ENCODE results near the gene SUN1.
A peak's percentile ranks its signal among the peaks of the same experiment; 100 is the strongest.
"Not testable (repeated sequence)": the region's sequence is repeated elsewhere in the genome, so short reads cannot be mapped to it uniquely, and the experiment has no call there.

Gene SUN1

DNA sequence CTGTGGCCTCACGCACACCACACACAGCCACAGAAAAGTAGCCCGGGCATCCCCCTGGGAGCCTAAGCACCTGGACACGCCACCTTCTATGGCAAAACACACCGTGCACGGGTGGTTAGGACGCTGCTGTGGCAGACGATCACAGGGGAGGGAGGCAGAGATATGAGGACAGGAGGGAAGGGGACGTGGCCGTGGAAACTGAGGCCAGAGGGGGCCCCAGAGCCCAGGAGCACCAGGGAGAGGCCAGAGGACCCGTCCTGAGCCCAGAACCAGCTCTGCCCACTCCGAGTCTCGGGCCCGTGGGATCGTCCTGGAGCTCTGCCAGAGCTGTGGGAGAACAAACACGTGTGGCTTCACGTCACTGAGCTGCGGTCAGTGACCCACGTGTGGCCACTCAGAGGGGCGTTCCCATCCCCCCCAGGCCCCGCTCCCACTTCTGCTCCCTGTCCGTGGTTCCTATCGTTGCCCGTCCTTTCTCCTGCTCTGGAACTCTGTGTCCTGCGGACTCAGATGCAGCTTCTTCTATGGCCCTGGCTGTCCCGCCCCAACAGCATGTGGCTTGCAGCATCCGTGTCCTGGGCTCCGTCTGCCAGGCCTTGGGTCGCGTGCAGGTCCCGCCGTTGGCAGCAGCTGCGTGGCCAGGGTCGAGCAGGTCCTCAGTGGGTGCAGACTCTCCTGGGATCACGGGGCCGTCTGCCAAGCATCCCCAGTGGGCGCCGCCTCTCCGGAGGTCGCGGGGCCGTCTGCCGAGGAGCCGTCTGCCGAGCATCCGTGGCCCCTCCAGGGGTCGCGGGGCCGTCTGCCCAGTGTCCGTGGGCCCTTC, 75.1 kb downstream of the SUN1 start:
- peak in 1 of 2 donors; percentile 52 for DNase-seq
- Histone ChIP-seq H3K4me1 (peaks cover 0 to 17% (median 5%) of the 10 kb centered on the region in 4 donors), H3K4me3 (no peak overlapping the region), H3K9me3 (no peaks in the 10 kb centered on the region), H3K36me3 (no peaks in the 10 kb centered on the region), H3K27ac (no peak overlapping the region), H3K27me3 (peaks cover 0 to 13% of the 10 kb centered on the region in 2 donors)
- TF ChIP-seq, protein P1, sequence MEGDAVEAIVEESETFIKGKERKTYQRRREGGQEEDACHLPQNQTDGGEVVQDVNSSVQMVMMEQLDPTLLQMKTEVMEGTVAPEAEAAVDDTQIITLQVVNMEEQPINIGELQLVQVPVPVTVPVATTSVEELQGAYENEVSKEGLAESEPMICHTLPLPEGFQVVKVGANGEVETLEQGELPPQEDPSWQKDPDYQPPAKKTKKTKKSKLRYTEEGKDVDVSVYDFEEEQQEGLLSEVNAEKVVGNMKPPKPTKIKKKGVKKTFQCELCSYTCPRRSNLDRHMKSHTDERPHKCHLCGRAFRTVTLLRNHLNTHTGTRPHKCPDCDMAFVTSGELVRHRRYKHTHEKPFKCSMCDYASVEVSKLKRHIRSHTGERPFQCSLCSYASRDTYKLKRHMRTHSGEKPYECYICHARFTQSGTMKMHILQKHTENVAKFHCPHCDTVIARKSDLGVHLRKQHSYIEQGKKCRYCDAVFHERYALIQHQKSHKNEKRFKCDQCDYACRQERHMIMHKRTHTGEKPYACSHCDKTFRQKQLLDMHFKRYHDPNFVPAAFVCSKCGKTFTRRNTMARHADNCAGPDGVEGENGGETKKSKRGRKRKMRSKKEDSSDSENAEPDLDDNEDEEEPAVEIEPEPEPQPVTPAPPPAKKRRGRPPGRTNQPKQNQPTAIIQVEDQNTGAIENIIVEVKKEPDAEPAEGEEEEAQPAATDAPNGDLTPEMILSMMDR (IDR thresholded peaks at IDR 0.05), result no peak
- intact Hi-C loops (cut with DNase I; ENCODE audit: low total_unique reads), result no loop called here

DNA sequence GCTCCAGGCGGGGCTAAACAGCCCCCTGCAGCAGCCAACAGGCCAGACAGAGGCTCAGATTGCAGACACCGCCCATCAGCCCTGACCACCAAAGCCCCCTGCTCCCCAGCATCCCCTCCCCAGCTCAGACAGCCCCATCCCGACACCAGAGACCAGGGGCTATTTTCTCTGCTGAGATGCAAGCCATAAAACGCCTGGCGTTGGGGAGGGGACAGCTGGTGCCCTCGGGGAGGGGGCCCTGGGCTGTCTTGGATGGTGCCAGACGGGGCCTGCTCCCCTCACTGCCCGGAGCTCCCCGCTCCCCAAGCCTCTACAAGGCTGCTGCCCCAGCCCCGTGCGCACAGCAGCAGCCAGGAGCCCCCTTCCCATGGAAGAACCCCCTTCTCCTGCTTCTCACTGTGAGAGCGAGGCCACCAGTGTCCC, 75.9 kb downstream of the SUN1 start:
- no peaks in the 10 kb centered on the region for H3K36me3 ChIP-seq
- intact Hi-C loops (cut with DNase I; ENCODE audit: low total_unique reads), result no loop called here
- TF ChIP-seq, protein P1 (IDR thresholded peaks at IDR 0.05), result no peak
- peaks cover 0 to 17% (median 5%) of the 10 kb centered on the region in 4 donors for H3K4me1 ChIP-seq
- H3K9me3 ChIP-seq, result no peaks in the 10 kb centered on the region
- DNase-seq, result no peak
- peaks cover 0 to 13% of the 10 kb centered on the region in 2 donors for H3K27me3 ChIP-seq
- H3K27ac ChIP-seq, result no peak overlapping the region
- no peak overlapping the region for H3K4me3 ChIP-seq

DNA sequence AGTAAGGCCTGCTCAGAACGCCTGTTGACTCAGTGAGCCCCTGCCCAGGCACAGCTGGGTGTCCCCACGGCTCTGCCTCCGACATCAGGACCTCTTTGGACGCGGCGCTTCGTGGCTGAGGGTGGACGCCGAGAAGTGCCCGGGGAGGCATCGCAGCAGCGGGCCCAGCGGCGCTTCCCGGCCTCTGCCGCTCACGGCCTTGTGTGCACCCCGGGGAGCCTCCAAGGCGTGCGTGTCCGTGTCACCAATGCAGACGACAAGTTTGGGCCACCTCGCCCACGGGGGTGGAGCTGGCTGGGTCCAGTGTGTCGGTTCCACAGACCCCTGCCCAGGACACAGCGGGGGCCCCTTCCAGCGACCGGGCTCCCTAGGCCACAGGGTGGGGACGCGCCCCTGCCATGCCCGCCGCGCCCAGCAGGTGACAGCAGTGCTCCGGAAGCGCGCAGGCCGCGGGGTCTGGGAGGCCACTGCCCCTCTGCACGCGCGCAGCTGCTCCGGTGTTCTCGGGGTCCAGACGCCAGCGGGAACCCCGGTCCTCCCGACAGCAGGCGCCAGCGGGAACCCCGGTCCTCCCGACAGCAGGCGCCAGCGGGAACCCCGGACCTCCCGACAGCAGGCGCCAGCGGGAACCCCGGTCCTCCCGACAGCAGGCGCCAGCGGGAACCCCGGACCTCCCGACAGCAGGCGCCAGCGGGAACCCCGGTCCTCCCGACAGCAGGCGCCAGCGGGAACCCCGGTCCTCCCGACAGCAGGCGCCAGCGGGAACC, 76.5 kb downstream of the SUN1 start:
- peaks cover 0 to 17% (median 5%) of the 10 kb centered on the region in 4 donors for H3K4me1 ChIP-seq
- peak overlapping the region; percentile 34 to 52 for H3K4me3 ChIP-seq
- H3K27ac ChIP-seq; H3K27me3 ChIP-seq; H3K36me3 ChIP-seq; H3K9me3 ChIP-seq; intact Hi-C loops (cut with DNase I; ENCODE audit: low total_unique reads): not testable (repeated sequence)
- DNase-seq, result peak in 1 of 2 donors; percentile 54
- TF ChIP-seq, protein P1 (IDR thresholded peaks at IDR 0.05), result peak; percentile 78 to 81

DNA sequence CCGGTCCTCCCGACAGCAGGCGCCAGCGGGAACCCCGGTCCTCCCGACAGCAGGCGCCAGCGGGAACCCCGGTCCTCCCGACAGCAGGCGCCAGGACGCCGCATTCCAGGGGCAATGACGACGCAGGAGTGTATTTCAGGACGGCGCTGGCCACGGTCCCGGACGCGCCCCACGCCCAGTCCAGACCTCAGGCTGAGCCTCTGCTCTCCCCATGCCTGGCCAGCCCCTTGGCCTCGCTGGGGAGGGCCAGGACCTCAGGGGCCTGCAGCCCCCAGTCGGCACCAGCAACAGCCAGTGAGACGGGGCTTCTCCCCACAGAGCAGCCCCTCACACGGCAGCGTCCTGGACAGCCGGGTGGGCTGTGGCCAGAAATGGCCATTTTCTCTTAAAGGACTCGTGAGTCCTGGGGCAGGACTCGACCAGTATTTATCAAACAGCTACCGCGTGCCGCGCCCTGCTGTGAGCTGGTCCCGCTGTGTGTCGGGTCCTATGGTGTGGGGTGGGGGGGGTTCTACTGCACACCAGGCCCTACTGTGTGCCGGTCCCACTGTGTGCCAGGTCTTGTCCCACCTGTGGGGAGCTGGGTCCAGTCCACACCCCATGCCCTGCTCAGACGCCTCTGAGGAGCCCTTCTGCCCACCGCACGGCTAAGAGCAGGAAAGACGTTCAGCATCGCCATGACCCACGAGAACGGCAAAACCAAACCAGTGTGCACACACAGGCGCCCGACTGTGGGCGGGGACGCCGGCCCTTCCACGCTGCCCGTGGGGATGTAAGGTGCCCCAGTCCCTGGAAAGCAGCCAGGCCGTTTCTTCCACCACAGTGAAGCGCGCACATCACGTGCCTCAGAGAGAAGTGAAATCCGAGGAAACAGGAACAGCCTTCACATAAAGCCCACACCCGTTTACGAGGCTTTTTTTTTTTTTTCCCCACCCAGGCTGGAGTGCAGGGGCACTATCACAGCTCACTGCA, 77.4 kb downstream of the SUN1 start:
- peaks cover 0 to 17% (median 3%) of the 10 kb centered on the region in 4 donors for H3K4me1 ChIP-seq
- DNase-seq, result peak; percentile 86 to 88
- no peaks in the 10 kb centered on the region for H3K36me3 ChIP-seq
- TF ChIP-seq, protein P1 (IDR thresholded peaks at IDR 0.05), result no peak
- H3K27ac ChIP-seq, result no peak overlapping the region
- peaks cover 0 to 3% of the 10 kb centered on the region in 2 donors for H3K27me3 ChIP-seq
- intact Hi-C loops (cut with DNase I; ENCODE audit: low total_unique reads), result no loop called here
- H3K9me3 ChIP-seq, result no peaks in the 10 kb centered on the region
- H3K4me3 ChIP-seq, result peak overlapping the region; percentile 34 to 52

DNA sequence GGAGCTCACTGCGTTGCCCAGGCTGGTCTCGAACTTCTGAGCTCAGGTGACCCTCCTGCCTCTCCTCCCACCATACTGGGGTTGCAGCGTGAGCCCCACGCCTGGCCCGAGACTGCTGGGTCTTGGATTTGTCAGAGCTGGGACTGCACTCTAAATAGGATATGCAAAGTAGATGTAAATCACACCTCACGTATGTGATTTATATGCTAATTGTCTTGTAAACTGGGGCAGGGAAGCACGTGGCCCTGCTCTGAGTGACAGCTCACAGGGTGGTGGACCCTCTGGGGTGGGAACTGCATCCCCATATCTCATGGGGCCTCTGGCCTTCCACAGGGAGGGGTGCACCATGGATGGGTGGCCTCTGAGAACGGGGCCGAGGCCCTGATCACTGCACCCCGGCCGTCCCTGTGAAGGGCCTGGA, 78.2 kb downstream of the SUN1 start:
- Histone ChIP-seq H3K4me1 (peaks cover 0 to 16% (median 2%) of the 10 kb centered on the region in 4 donors), H3K36me3 (no peaks in the 10 kb centered on the region), H3K9me3 (no peaks in the 10 kb centered on the region), H3K4me3 (no peak overlapping the region), H3K27me3 (no peaks in the 10 kb centered on the region), H3K27ac (no peak overlapping the region)
- intact Hi-C loops (cut with DNase I; ENCODE audit: low total_unique reads), result no loop called here
- no peak for DNase-seq
- TF ChIP-seq, protein P1 (IDR thresholded peaks at IDR 0.05), result no peak
